22Rv1 (cell line): ENCODE results near the gene FOSL1.

Experiments
- ZFX ChIP-seq: fragments of 450-650 bp; IDR thresholded peaks from 2 replicates; pipeline ENCODE4 v1.6.1; 2017; ENCODE audit warnings: antibody characterized with exemption, borderline replicate concordance
- TF ChIP-seq, protein P1 (sequence below): fragments of 450-650 bp; IDR thresholded peaks from 2 replicates; pipeline ENCODE4 v1.5.1; 2017; ENCODE audit warnings: mild to moderate bottlenecking

DNA sequence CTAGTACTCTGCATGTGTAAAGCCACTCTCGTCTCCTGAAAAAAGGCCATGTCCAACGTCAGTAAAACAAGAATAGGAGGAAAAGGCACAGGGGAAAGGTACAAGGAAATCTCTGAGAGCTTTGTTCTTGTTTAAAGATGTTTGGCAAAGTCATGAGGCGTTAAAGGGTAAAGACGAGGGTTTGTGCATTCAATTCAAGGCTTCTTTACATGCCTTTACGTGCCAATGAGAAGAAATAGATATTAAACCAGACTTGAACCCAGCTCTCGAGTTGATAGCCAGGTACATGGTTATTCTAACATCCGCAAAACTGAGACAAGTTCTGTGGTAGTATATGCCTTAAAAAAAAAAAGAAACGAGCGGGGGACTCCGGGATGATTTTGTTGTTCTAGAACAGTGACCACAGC lies 41.5 kb downstream of the FOSL1 start:
- TF ChIP-seq, protein P1, sequence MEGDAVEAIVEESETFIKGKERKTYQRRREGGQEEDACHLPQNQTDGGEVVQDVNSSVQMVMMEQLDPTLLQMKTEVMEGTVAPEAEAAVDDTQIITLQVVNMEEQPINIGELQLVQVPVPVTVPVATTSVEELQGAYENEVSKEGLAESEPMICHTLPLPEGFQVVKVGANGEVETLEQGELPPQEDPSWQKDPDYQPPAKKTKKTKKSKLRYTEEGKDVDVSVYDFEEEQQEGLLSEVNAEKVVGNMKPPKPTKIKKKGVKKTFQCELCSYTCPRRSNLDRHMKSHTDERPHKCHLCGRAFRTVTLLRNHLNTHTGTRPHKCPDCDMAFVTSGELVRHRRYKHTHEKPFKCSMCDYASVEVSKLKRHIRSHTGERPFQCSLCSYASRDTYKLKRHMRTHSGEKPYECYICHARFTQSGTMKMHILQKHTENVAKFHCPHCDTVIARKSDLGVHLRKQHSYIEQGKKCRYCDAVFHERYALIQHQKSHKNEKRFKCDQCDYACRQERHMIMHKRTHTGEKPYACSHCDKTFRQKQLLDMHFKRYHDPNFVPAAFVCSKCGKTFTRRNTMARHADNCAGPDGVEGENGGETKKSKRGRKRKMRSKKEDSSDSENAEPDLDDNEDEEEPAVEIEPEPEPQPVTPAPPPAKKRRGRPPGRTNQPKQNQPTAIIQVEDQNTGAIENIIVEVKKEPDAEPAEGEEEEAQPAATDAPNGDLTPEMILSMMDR: no peak
- TF ChIP-seq ZFX: no peak
